Measurements from ENCODE around the gene WDFY4.

WDFY4 gene

GRCh38 chr10:48792687-48793096, 108.0 kb downstream of the WDFY4 start:
- no peak overlapping the region for H3K4me3 ChIP-seq (ENCODE audit: low read depth, low read length)
- peak; percentile 37 for DNase-seq (ENCODE audit: low read depth)
- no peak for TF ChIP-seq CTCF (IDR thresholded peaks at IDR 0.05; ENCODE audit: control insufficient read depth, extremely low read depth, insufficient read depth)

- no peak for DNase-seq (ENCODE audit: low read depth)
- no peak for TF ChIP-seq CTCF (IDR thresholded peaks at IDR 0.05; ENCODE audit: control insufficient read depth, extremely low read depth, insufficient read depth)
Measured at GRCh38 chr10:48794074-48794473, 109.4 kb downstream of the WDFY4 start.

GRCh38 chr10:48796713-48797245, 112.1 kb downstream of the WDFY4 start:
- TF ChIP-seq CTCF (IDR thresholded peaks at IDR 0.05; ENCODE audit: control insufficient read depth, extremely low read depth, insufficient read depth), result no peak
- H3K4me3 ChIP-seq (ENCODE audit: low read depth, low read length), result no peak overlapping the region
- no peak for DNase-seq (ENCODE audit: low read depth)

More at GRCh38 chr10:48794074-48794473, 109.4 kb downstream of the WDFY4 start:
- no peak overlapping the region for H3K4me3 ChIP-seq (ENCODE audit: low read depth, low read length)

- no peak for DNase-seq (ENCODE audit: low read depth)
- TF ChIP-seq CTCF (IDR thresholded peaks at IDR 0.05; ENCODE audit: control insufficient read depth, extremely low read depth, insufficient read depth), result no peak
- H3K4me3 ChIP-seq (ENCODE audit: low read depth, low read length), result no peak overlapping the region
Measured at GRCh38 chr10:48797830-48798229, 113.2 kb downstream of the WDFY4 start.

- no peak for TF ChIP-seq CTCF (IDR thresholded peaks at IDR 0.05; ENCODE audit: control insufficient read depth, extremely low read depth, insufficient read depth)
- no peak for DNase-seq (ENCODE audit: low read depth)
- no peak overlapping the region for H3K4me3 ChIP-seq (ENCODE audit: low read depth, low read length)
Measured at GRCh38 chr10:48798481-48799254, 114.0 kb downstream of the WDFY4 start.

- H3K4me3 ChIP-seq (ENCODE audit: low read depth, low read length), result no peak overlapping the region
- no peak for DNase-seq (ENCODE audit: low read depth)
- TF ChIP-seq CTCF (IDR thresholded peaks at IDR 0.05; ENCODE audit: control insufficient read depth, extremely low read depth, insufficient read depth), result no peak
Measured at GRCh38 chr10:48799341-48800006, 114.8 kb downstream of the WDFY4 start.

Measured in LNCaP clone FGC (cell line).